ENCODE results near the gene LPIN2. TPM values are rescaled to one million over a fixed set of nuclear protein-coding genes. Genes with fewer than 3 reads are reported as not detected.
A peak's percentile ranks its signal among the peaks of the same experiment; 100 is the strongest.
"Not testable (repeated sequence)": the region's sequence is repeated elsewhere in the genome, so short reads cannot be mapped to it uniquely, and the experiment has no call there.

The LPIN2 gene
- total and polyA plus RNA-seq, 4 donors: 58.6 to 284 (median 103) TPM

DNA sequence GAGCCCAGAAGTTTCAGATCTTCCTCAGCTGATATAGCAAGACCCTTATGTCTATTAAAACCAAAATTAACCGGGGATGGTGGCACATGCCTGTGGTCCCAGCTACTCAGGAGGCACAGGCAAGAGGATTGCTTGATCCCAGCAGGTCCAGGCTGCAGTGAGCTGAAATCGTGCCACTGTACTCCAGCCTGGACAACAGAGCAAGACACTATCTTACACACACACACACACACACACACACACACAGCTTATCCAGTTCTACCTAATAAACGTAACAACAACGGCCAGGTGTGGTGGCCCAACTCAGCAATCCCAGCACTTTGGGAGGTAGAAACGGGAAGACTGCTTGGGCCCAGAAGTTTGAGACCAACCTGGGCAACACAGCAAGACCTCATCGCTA lies 7.5 kb downstream of the LPIN2 start (continued):
- TF ChIP-seq HNF4A (conservative IDR thresholded peaks at IDR 0.05) (no peak), RXRA (IDR thresholded peaks at IDR 0.05) (no peak), FOXA1 (IDR thresholded peaks at IDR 0.05) (no peak), HNF4G (IDR thresholded peaks at IDR 0.05) (no peak), YY1 (IDR thresholded peaks at IDR 0.05) (no peak)
- TF ChIP-seq, protein P1, sequence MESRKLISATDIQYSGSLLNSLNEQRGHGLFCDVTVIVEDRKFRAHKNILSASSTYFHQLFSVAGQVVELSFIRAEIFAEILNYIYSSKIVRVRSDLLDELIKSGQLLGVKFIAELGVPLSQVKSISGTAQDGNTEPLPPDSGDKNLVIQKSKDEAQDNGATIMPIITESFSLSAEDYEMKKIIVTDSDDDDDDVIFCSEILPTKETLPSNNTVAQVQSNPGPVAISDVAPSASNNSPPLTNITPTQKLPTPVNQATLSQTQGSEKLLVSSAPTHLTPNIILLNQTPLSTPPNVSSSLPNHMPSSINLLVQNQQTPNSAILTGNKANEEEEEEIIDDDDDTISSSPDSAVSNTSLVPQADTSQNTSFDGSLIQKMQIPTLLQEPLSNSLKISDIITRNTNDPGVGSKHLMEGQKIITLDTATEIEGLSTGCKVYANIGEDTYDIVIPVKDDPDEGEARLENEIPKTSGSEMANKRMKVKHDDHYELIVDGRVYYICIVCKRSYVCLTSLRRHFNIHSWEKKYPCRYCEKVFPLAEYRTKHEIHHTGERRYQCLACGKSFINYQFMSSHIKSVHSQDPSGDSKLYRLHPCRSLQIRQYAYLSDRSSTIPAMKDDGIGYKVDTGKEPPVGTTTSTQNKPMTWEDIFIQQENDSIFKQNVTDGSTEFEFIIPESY (IDR thresholded peaks at IDR 0.05): no peak

DNA sequence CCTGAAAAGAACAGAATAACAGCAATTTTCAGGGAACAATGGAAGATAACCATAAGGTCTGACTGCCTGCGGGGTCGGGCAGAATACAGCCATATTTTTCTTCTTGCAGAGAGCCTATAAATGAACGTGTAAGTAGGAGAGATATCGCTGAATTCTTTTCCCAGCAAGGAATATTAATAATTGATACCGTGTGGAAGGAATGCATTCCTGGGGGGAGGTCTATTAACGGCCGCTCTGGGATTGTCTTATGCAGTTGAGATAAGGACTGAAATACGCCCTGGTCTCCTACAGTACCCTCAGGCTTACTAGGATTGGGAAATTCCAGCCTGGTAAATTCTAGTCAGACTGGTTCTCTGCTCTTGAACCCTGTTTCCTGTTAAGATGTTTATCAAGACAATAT lies 9.2 kb downstream of the LPIN2 start:
- not testable (repeated sequence) for H3K36me3 ChIP-seq (ENCODE audit: control insufficient read depth in 4 of 4, insufficient read depth in 3 of 4, low read depth in 1 of 4, low read length in 3 of 4); H3K4me3 ChIP-seq (ENCODE audit: low read depth in 1 of 3, low read length in 3 of 3); H3K4me1 ChIP-seq (ENCODE audit: control insufficient read depth in 4 of 4, insufficient read depth in 4 of 4, low read length in 3 of 4); H3K9me3 ChIP-seq (ENCODE audit: control insufficient read depth in 4 of 4, low read length in 3 of 4); DNase-seq (ENCODE audit: low spot score); H3K27me3 ChIP-seq (ENCODE audit: control insufficient read depth in 4 of 4, insufficient read depth in 4 of 4, low read length in 3 of 4); H3K9ac ChIP-seq (ENCODE audit: low read depth in 1 of 2, low read length in 2 of 2); H3K27ac ChIP-seq (ENCODE audit: low read depth in 1 of 2, low read length in 2 of 2)
- WGBS: 95% methylated on average over 8 of the region's 8 CpGs

DNA sequence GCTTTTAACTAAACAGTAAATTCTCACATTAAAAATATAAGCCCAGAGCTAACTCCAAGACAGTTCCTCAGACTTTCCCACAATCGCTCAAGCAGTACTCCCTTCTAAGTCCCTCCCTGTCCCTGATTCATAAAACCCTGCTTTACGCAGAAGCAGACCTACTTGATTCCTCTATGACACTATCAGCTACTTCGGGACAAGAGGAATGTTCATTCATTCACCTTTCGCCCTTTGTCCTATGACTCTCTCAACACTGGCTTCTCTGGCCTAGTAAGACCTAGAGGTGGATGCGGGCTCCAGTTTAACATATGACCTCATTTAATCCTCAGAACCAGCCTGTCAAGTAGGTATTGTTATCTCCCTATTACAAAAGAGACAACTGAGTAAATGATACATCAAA lies 10.2 kb downstream of the LPIN2 start:
- Histone ChIP-seq H3K36me3 (ENCODE audit: control insufficient read depth in 4 of 4, insufficient read depth in 3 of 4, low read depth in 1 of 4, low read length in 3 of 4) (peaks cover 0 to 3% (median under 1%) of the 10 kb centered on the region in 4 donors), H3K27me3 (ENCODE audit: control insufficient read depth in 4 of 4, insufficient read depth in 4 of 4, low read length in 3 of 4) (no peaks in the 10 kb centered on the region), H3K27ac (ENCODE audit: low read depth in 1 of 2, low read length in 2 of 2) (no peak overlapping the region), H3K9me3 (ENCODE audit: control insufficient read depth in 4 of 4, low read length in 3 of 4) (no peaks in the 10 kb centered on the region), H3K9ac (ENCODE audit: low read depth in 1 of 2, low read length in 2 of 2) (no peak overlapping the region), H3K4me1 (ENCODE audit: control insufficient read depth in 4 of 4, insufficient read depth in 4 of 4, low read length in 3 of 4) (peaks cover 0 to 9% (median 3%) of the 10 kb centered on the region in 4 donors), H3K4me3 (ENCODE audit: low read depth in 1 of 3, low read length in 3 of 3) (no peak overlapping the region)
- TF ChIP-seq SP1 (IDR thresholded peaks at IDR 0.05) (peak; percentile 36), EGR1 (IDR thresholded peaks at IDR 0.05; ENCODE audit: low read depth in 2 of 2) (no peak), RXRA (IDR thresholded peaks at IDR 0.05) (peak; percentile 52 to 66), RAD21 (IDR thresholded peaks at IDR 0.05) (no peak), HNF4G (IDR thresholded peaks at IDR 0.05) (no peak), HNF4A (conservative IDR thresholded peaks at IDR 0.05) (peak; percentile 63), NR2F2 (IDR thresholded peaks at IDR 0.05) (no peak)
- TF ChIP-seq, protein P2, sequence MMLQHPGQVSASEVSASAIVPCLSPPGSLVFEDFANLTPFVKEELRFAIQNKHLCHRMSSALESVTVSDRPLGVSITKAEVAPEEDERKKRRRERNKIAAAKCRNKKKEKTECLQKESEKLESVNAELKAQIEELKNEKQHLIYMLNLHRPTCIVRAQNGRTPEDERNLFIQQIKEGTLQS (IDR thresholded peaks at IDR 0.05): no peak
- no peak for DNase-seq (ENCODE audit: low spot score)
- WGBS: 48% methylated on average over 5 of the region's 5 CpGs

DNA sequence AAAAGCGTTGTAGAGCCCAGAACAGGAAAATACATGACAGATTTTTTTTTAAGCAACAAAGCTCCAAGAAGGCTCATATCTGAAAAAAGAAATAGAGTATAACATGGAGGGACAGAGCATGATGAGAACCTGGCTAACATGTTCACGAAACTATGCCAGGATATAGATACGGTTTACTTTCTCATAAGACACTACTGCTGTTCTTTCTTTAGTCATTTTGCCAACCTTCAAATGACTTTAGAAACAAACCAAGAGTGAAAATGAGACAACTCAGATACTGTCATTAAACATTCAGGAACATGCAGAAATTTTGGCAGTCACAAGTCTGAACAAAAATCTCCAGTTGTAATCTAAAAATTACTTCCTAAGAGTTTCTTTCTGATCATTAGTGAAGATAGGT lies 14.3 kb downstream of the LPIN2 start:
- Histone ChIP-seq H3K27ac (ENCODE audit: low read depth in 1 of 2, low read length in 2 of 2) (peak overlapping the region; percentile 42 to 64), H3K4me1 (ENCODE audit: control insufficient read depth in 4 of 4, insufficient read depth in 4 of 4, low read length in 3 of 4) (peaks cover 0 to 12% (median 4%) of the 10 kb centered on the region in 4 donors), H3K36me3 (ENCODE audit: control insufficient read depth in 4 of 4, insufficient read depth in 3 of 4, low read depth in 1 of 4, low read length in 3 of 4) (peaks cover 0 to 2% (median 0%) of the 10 kb centered on the region in 4 donors), H3K9ac (ENCODE audit: low read depth in 1 of 2, low read length in 2 of 2) (no peak overlapping the region), H3K4me3 (ENCODE audit: low read depth in 1 of 3, low read length in 3 of 3) (no peak overlapping the region), H3K27me3 (ENCODE audit: control insufficient read depth in 4 of 4, insufficient read depth in 4 of 4, low read length in 3 of 4) (no peaks in the 10 kb centered on the region), H3K9me3 (ENCODE audit: control insufficient read depth in 4 of 4, low read length in 3 of 4) (no peaks in the 10 kb centered on the region)
- DNase-seq (ENCODE audit: low spot score): no peak
- WGBS: 77% methylated on average over 3 of the region's 3 CpGs
- TF ChIP-seq, protein P3, sequence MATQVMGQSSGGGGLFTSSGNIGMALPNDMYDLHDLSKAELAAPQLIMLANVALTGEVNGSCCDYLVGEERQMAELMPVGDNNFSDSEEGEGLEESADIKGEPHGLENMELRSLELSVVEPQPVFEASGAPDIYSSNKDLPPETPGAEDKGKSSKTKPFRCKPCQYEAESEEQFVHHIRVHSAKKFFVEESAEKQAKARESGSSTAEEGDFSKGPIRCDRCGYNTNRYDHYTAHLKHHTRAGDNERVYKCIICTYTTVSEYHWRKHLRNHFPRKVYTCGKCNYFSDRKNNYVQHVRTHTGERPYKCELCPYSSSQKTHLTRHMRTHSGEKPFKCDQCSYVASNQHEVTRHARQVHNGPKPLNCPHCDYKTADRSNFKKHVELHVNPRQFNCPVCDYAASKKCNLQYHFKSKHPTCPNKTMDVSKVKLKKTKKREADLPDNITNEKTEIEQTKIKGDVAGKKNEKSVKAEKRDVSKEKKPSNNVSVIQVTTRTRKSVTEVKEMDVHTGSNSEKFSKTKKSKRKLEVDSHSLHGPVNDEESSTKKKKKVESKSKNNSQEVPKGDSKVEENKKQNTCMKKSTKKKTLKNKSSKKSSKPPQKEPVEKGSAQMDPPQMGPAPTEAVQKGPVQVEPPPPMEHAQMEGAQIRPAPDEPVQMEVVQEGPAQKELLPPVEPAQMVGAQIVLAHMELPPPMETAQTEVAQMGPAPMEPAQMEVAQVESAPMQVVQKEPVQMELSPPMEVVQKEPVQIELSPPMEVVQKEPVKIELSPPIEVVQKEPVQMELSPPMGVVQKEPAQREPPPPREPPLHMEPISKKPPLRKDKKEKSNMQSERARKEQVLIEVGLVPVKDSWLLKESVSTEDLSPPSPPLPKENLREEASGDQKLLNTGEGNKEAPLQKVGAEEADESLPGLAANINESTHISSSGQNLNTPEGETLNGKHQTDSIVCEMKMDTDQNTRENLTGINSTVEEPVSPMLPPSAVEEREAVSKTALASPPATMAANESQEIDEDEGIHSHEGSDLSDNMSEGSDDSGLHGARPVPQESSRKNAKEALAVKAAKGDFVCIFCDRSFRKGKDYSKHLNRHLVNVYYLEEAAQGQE (IDR thresholded peaks at IDR 0.05): no peak
- TF ChIP-seq YY1 (IDR thresholded peaks at IDR 0.05) (no peak), TAF1 (conservative IDR thresholded peaks at IDR 0.05) (no peak), HNF4G (IDR thresholded peaks at IDR 0.05) (no peak), FOXA1 (IDR thresholded peaks at IDR 0.05) (no peak), SP1 (IDR thresholded peaks at IDR 0.05) (no peak), RAD21 (IDR thresholded peaks at IDR 0.05) (no peak), GABPA (IDR thresholded peaks at IDR 0.05 in 1 of 2, conservative IDR thresholded peaks at IDR 0.05 in 1 of 2) (no peak), HNF4A (conservative IDR thresholded peaks at IDR 0.05) (no peak), RXRA (IDR thresholded peaks at IDR 0.05) (no peak), JUND (IDR thresholded peaks at IDR 0.05) (no peak), EGR1 (IDR thresholded peaks at IDR 0.05; ENCODE audit: low read depth in 2 of 2) (no peak), NR2F2 (IDR thresholded peaks at IDR 0.05) (no peak)
- TF ChIP-seq, protein P2 (IDR thresholded peaks at IDR 0.05): no peak
- TF ChIP-seq, protein P4, sequence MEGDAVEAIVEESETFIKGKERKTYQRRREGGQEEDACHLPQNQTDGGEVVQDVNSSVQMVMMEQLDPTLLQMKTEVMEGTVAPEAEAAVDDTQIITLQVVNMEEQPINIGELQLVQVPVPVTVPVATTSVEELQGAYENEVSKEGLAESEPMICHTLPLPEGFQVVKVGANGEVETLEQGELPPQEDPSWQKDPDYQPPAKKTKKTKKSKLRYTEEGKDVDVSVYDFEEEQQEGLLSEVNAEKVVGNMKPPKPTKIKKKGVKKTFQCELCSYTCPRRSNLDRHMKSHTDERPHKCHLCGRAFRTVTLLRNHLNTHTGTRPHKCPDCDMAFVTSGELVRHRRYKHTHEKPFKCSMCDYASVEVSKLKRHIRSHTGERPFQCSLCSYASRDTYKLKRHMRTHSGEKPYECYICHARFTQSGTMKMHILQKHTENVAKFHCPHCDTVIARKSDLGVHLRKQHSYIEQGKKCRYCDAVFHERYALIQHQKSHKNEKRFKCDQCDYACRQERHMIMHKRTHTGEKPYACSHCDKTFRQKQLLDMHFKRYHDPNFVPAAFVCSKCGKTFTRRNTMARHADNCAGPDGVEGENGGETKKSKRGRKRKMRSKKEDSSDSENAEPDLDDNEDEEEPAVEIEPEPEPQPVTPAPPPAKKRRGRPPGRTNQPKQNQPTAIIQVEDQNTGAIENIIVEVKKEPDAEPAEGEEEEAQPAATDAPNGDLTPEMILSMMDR (IDR thresholded peaks at IDR 0.05; ENCODE audit: low read depth, low read length, missing input control): no peak
